Non-pigmented ciliary epithelial cell (primary cell): Measurements from ENCODE around the gene SSH2.
"Not testable (repeated sequence)": the region's sequence is repeated elsewhere in the genome, so short reads cannot be mapped to it uniquely, and the experiment has no call there.

Experiments used
- DNase-seq: peaks from one replicate; pipeline ENCODE4 v3.0.0-alpha.2; 2010; ENCODE audit warnings: low read depth

The SSH2 gene

GRCh38 chr17:29734640-29735039 is 195.4 kb downstream of the SSH2 start:
- no peak for DNase-seq

GRCh38 chr17:29733166-29733565 is 196.9 kb downstream of the SSH2 start:
- no peak for DNase-seq

- DNase-seq: no peak
Measured at GRCh38 chr17:29732613-29733012, 197.4 kb downstream of the SSH2 start.

GRCh38 chr17:29732209-29732608 is 197.8 kb downstream of the SSH2 start:
- no peak for DNase-seq

GRCh38 chr17:29731589-29731929 is 198.5 kb downstream of the SSH2 start:
- DNase-seq: no peak

GRCh38 chr17:29728490-29728889 is 201.5 kb downstream of the SSH2 start:
- DNase-seq: no peak

- no peak for DNase-seq
Measured at GRCh38 chr17:29726715-29727252, 203.2 kb downstream of the SSH2 start.

GRCh38 chr17:29725408-29725807 is 204.6 kb downstream of the SSH2 start:
- DNase-seq: not testable (repeated sequence)

GRCh38 chr17:29723278-29724047 is 206.6 kb downstream of the SSH2 start:
- no peak for DNase-seq

GRCh38 chr17:29722411-29723198 is 207.4 kb downstream of the SSH2 start:
- DNase-seq: no peak

GRCh38 chr17:29720551-29720950 is 209.5 kb downstream of the SSH2 start:
- no peak for DNase-seq

GRCh38 chr17:29719469-29719868 is 210.6 kb downstream of the SSH2 start:
- DNase-seq: no peak

GRCh38 chr17:29718446-29719039 is 211.5 kb downstream of the SSH2 start:
- no peak for DNase-seq

- DNase-seq: no peak
Measured at GRCh38 chr17:29717817-29718216, 212.2 kb downstream of the SSH2 start.

- DNase-seq: no peak
Measured at GRCh38 chr17:29716566-29716965, 213.5 kb downstream of the SSH2 start.

GRCh38 chr17:29715680-29716079 is 214.3 kb downstream of the SSH2 start:
- DNase-seq: no peak

GRCh38 chr17:29714146-29714545 is 215.9 kb downstream of the SSH2 start:
- DNase-seq: no peak

- no peak for DNase-seq
Measured at GRCh38 chr17:29713626-29714025, 216.4 kb downstream of the SSH2 start.

GRCh38 chr17:29711588-29712385 is 218.2 kb downstream of the SSH2 start:
- DNase-seq: no peak

GRCh38 chr17:29710891-29711418 is 219.1 kb downstream of the SSH2 start:
- no peak for DNase-seq

GRCh38 chr17:29710520-29710884 is 219.5 kb downstream of the SSH2 start:
- no peak for DNase-seq
